IMR-90 (cell line): ENCODE data around the gene TMEFF1.
A peak's percentile ranks its signal among the peaks of the same experiment; 100 is the strongest.

Experiments used
- BHLHE40 ChIP-seq: fragments of 150-350 bp; IDR thresholded peaks from 2 replicates; pipeline ENCODE4 v1.6.1; 2016; ENCODE audit warnings: mild to moderate bottlenecking, low read depth, low read length
- CEBPB ChIP-seq: IDR thresholded peaks from 2 replicates; pipeline ENCODE4 v1.6.1; 2012; ENCODE audit warnings: low read depth, low read length, improper control_type of control experiment
- CTCF ChIP-seq: conservative IDR thresholded peaks from 2 replicates; pipeline ENCODE4 v1.5.1; 2012; ENCODE audit warnings: mild to moderate bottlenecking, low read depth, low read length, improper control_type of control experiment
- ELK1 ChIP-seq: fragments of 150-350 bp; IDR thresholded peaks from 2 replicates; pipeline ENCODE4 v1.6.1; 2016; ENCODE audit warnings: low read depth, mild to moderate bottlenecking, low read length, moderate library complexity, borderline replicate concordance
- FOS ChIP-seq: fragments of 150-350 bp; IDR thresholded peaks from 2 replicates; pipeline ENCODE4 v1.6.1; 2016; ENCODE audit warnings: low read depth, low read length
- MAFK ChIP-seq: IDR thresholded peaks from 2 replicates; pipeline ENCODE4 v1.6.1; 2012; ENCODE audit warnings: low read depth, low read length, improper control_type of control experiment
- MAZ ChIP-seq: IDR thresholded peaks from 2 replicates; pipeline ENCODE4 v1.6.1; 2012; ENCODE audit warnings: low read depth, mild to moderate bottlenecking, low read length, improper control_type of control experiment, moderate library complexity, borderline replicate concordance
- MXI1 ChIP-seq: IDR thresholded peaks from 2 replicates; pipeline ENCODE4 v1.6.1; 2012; ENCODE audit warnings: low read depth, mild to moderate bottlenecking, low read length, moderate library complexity, borderline replicate concordance
- POLR2A ChIP-seq: IDR thresholded peaks from 2 replicates; pipeline ENCODE4 v1.6.1; 2012; ENCODE audit warnings: mild to moderate bottlenecking, low read depth, low read length
- RAD21 ChIP-seq: IDR thresholded peaks from 2 replicates; pipeline ENCODE4 v1.6.1; 2012; ENCODE audit warnings: low read length, improper control_type of control experiment
- RFX5 ChIP-seq: IDR thresholded peaks from 2 replicates; pipeline ENCODE4 v1.8.0; 2012; ENCODE audit warnings: low read depth, mild to moderate bottlenecking, low read length, moderate library complexity
- USF2 ChIP-seq: fragments of 150-350 bp; IDR thresholded peaks from 2 replicates; pipeline ENCODE4 v1.6.1; 2017; ENCODE audit warnings: mild to moderate bottlenecking, antibody characterized with exemption, low read length, low read depth

- TF ChIP-seq CTCF (no peak), MAFK (no peak), RAD21 (no peak), USF2 (no peak), POLR2A (no peak), FOS (no peak), MXI1 (no peak), RFX5 (no peak), ELK1 (no peak), CEBPB (peak; percentile 76), BHLHE40 (no peak), MAZ (no peak)
Measured at GRCh38 chr9:100426189-100426529, 46.8 kb upstream of the TMEFF1 start.
